Activated CD4-positive, alpha-beta T cell treated with anti-CD3 and anti-CD28 coated beads, Interleukin-2, amount 50 U/mL, for 24 hours (primary cell): Measurements from ENCODE around the gene CRMP1.

Source experiments
- DNase-seq, 2 donors: peaks; one replicate each; pipeline ENCODE4 v3.0.0-alpha.2; 2020; ENCODE audit warnings: low read depth in 1 of 2, low spot score in 1 of 2

The CRMP1 gene

DNA sequence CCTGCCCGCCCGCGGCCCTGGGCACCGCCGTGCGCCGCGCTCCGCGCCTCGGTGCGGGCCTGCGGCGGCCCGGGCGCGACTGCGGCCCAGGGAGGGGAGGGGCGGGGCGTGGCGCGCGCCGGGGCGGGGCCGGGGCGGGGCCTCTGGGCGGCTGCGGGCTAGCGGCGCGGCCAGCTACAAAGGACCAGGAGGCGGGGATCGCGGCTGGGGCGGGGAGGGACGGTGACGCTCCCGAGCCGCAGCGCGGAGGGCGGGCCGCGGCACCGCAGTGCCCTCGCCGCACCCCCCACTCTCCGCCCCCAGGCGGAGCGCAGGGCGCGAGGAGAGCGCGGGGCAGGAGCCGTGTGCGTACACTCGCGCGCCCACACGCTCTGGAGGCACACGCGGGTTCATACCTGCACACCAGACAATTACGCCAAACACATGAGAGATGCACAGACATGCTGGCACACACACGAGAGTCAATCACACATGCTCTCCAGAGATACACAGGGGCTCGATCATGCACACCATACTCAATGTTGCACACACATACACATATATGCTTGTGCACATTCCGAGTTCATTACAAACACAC is at the start of gene CRMP1:
Gene CRMP1, minus strand, starts transcription at position 83 of the 577 bp plus-strand sequence. CDS start 117 bp downstream, outside the sequence.
- no peak for DNase-seq

GRCh38 chr4:5941601-5942000 is 48.7 kb upstream of the CRMP1 start:
- DNase-seq, result no peak

DNA sequence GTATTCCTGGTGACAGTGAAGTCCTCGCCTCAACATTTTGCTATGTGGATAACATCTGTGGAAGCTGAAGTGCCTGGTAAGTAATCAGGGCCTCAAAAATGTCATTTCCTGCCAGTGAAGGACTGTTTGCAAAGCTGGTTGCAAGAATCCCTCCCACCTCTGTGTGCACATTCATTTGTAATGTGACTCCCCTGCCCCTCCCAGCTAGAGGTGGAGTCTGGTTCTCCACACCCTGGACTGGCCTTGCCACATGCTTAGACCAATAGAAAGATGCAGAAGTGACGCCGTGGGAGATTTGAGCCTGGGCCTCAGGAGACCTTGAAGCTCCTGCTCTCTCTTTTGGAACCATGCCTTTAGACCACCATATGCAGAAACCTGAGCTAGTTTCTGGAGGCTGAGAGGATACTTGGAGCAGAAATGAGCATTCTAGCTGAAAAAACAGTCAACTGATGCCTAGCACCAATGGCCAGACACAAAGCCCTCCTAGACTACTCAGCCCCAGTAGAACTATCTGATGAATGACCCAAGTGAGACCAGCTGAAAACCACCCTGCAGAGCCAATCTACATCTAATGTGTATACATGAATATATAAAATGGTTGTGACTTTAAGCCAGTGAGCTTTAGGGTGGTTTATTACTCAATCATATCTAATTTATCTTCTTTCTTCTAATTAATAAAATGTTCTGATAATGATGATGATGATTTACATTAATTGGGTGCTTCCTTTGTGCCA is 47.8 kb upstream of the CRMP1 start:
- DNase-seq, result no peak

DNA sequence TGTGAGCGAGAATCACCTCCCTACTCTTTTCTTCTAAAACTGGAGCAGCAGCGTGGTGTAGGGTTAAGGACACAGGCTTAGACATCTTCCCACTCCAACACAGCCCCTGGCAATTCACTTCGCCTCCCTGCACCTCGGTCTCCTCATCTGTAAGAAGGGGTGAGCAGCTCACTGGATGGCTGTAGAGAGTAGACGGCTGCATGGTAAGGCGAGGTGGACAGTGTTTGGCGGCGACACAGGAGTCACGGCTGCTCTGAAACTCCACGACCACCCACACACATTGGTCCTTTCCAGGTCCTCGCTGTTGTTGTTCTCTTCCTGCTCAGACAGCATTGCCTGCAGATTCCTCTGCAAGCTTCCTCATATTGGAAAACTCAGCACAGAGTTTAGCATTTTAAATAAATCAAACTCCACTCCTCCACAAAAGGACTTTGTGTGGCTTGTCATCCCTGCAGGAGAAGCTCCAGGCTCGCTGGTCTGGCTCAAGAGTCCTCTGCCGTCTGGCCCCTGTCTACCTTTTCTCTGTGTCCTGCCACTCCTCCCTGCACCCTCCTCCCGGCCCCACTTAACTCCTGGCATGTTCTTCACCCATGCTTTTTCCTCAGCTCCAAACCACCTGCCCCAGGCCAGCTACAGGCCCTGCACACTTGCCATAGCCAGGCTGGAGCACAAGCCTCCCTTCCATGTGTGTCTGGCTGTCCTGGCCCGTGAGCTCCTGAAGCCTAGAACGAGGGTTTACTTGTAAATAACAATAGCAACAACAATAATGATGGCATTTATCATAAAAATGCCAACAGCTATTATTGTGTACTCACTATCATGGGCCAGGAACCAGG is 41.3 kb upstream of the CRMP1 start:
- no peak for DNase-seq

DNA sequence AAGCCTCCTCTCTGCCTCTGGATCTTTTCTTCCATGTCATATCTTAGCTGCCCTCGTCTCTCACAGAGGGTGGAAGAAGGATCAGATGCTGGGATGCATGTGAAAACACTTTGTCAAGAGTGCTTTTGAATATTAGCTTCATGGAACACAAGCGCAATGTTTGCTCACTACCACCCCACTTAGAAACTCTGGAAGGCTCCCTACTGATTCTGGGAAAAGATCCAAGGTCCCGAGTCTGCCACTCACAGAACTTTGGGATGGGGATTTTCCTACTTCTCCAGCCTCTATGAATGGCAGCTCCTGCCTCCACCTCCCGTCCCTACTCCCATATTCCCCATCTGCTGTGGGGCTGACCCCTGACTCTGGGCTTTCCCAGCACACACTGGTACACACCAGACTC is 40.2 kb upstream of the CRMP1 start:
- DNase-seq, result no peak

- DNase-seq, result no peak
Observed at GRCh38 chr4:5932035-5932568, 39.2 kb upstream of the CRMP1 start.

GRCh38 chr4:5931526-5931925 is 38.6 kb upstream of the CRMP1 start:
- DNase-seq, result no peak

- DNase-seq, result no peak
Observed at GRCh38 chr4:5930876-5931275, 38.0 kb upstream of the CRMP1 start.

DNA sequence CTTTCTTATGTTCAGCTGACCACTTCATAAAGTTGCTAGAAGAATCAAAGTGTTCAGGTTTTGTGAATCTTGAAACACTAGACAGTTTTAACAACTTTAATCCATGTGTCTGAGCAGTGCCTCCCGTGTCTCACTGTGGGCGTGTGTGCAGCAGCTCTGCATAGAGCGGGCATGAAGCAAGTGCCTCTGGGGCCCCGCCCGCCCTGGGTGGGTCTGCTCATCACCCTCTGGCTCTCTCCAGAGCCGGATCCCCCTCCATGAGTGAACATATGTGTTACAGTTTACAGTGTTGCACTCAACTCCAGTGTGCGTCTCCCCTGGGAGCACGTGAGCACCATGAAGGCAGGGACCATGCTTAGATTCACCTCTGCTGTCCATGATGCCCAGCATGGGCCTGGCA is 37.6 kb upstream of the CRMP1 start:
- no peak for DNase-seq

- DNase-seq, result no peak
Observed at GRCh38 chr4:5928844-5929420, 36.0 kb upstream of the CRMP1 start.

DNA sequence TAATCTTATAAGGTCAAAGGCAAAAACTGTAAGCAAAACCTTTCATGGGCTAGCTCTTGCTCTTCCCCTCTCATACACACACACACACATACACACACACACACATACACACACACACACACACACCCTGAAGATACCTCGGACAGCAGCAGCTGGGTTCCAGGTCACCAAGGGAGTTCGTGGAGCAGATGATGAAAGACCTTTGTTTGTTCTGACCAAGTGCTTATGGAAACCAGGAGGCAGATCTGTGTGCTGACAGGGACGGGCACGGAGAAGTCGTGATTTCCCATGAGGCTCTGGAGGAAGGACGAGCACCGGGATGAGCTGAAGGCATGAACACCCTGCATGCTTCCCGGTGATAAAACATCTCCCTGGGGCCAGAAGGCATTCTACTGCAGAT is 35.4 kb upstream of the CRMP1 start:
- DNase-seq, result no peak

DNA sequence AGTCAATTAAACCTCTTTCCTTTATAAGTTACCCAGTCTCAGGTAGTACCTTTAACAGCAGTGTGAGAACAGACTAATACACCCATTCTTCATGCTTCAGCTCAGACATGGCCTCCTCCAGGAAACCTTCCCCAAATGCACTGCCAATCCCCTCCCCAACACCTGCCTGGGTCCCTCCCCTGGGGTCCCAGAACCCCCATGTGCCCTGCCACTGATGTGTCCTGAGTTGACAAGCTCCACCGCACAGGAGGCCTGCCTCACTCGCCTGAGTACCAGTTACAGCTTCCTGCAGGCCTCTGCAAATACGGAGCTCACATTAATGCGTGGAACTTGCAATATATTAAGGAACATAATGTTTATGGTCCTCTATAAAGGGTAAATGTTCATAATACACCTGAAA is 34.9 kb upstream of the CRMP1 start:
- no peak for DNase-seq

DNA sequence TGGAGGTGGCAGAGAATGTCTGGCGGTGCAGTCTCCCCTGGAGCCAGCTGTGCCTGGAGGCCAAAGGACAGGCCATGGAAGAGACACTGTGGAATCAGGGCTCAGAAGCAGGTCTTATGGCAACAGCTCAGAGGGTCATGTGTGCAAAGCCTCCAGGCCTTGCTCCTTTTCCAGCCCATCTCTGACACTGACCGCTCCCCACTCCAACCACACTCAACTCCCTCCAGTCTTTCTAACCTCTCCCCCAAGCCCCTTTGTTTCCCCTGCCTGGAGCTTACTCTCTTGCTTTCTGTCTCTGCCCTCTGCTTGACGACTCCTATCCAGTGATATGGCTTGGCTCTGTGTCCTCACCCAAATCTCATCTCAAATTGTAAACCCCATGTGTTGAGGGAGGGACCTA is 34.2 kb upstream of the CRMP1 start:
- DNase-seq, result no peak

DNA sequence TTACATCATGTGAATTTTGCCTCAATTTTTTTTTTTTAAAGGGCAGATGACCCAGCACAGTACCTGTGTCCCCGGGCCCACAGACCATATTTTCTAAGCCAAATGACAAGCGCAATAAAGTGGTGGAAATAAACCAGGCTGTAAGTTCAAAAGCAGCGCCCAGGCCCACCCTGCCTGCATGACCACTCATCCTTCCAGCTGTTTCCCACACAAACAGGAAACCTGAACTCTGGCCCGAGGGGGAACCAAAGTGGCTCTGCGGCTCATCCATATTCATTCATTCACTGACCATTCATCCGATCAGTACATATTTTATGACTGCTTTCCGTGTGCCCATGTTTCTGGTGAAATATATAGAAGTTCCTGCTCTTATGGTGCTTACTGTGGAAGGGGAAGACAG is 33.7 kb upstream of the CRMP1 start:
- no peak for DNase-seq

DNA sequence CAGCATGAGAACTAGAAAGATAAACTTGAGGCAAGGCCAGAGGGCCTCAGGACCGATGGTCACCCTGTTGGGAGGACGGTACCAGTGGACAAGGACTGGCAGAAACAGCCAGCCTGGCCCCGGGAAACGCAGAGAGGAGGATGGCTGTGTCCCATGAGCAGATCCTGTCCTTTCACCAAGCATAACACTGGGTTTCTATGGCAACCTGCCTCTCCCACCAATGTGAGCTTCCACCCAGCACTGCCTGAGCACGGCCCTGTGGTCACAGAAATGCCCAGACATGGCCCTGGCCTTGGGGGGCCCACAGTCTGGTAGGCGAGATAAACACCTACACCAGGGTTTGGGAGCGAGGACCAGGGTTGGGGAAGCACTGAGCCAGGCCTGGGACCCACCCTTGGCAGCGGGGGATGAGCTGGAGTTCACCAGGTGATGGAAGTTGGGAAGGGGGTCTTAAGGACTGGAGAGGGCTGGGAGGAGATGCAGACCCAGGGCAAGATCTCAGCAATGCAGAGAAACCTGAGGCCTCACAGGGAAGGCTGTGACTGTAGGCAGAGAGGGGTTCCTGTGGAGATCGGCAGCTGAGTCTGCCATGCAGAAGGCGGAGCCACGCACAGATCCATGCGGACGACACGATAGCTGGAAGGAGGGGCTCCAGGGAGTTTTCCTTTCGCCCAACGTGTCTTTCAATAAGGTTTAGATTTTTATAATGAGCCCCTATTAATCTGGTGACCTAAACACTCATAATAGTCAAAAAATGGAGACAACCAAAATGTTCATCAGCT is 32.7 kb upstream of the CRMP1 start:
- DNase-seq, result no peak

- no peak for DNase-seq
Observed at GRCh38 chr4:5924461-5925125, 31.7 kb upstream of the CRMP1 start.

DNA sequence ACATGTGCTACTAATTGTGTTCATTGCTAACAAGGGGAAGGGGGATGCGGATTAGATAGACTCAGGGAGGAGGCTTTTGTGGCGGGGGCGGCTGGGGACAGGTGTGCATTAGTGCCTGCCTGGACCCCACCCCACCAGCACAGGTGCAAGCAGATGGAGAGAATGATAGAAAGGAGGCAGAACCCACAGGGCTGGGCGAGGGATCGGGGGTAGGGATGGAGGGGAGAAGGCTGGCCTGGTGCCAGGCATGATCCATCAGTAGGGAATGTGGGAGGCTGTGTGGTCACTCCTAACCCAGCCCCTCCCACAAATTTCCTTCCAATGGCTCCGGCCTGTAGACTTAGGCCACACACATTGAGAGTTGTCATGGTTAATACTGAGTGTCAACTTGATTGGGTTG is 30.5 kb upstream of the CRMP1 start:
- DNase-seq, result no peak

GRCh38 chr4:5922556-5922955 is 29.7 kb upstream of the CRMP1 start:
- DNase-seq, result no peak

DNA sequence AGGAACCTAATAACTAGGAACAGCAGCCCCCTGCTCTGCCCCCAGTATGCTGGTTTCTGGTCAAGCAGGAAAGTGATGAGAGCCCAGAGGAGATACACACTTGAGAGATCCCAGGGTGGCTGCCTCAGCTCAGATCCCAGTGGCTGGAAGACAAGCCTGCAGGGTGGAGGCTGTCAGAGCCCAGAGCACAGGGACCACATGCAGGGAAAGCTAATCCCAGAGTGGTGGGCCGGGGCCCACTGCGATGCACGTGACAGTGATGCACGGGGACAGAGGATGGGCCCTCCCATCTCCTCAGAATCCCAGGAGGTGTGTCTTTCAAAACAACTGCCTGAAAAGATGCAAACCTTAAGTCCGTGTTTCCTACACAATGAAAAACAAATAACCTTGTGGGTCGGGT is 29.1 kb upstream of the CRMP1 start:
- DNase-seq, result no peak
